ENCODE results near the gene LRRC4.

Gene LRRC4

DNA sequence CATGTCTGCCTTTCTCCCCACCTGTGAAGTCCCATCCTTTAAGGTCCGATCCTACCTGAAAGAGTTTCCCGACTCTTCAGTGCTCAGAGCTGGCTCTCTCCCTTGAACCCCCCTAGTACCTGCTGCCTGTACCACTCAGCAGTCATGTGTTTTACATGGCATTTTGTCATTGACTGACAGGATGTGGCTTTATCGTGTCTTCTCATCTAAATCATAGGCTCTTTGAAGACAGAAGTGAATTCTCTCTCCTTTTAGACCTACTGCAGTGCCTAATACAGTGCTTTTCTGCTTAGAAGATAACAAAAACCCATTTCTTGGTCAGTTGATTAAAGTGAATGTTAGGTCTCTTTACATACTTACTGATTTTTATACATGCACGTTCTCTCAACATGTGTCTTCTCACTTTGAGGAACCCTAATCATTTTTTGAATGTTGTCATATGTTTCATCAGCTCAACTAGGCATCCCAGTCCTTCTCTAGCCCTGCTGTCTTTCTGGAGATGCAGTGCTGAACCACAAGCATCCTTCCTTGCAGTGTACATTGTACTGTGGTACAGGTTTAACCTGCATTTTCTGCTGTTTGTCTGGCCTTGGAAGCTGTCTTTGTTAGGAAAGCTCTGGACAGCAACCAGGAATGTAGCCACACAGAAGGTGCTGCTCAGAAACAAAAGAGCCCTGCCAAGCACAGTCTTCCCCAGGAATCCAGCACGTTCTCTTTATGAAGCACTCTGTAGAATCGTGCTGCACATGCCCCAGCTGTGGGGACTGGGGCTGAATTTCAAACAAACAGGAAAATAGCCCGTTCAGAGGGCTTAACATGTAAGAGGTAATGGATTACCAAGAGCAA, 28.1 kb upstream of the LRRC4 start:
- no peak for DNase-seq

DNA sequence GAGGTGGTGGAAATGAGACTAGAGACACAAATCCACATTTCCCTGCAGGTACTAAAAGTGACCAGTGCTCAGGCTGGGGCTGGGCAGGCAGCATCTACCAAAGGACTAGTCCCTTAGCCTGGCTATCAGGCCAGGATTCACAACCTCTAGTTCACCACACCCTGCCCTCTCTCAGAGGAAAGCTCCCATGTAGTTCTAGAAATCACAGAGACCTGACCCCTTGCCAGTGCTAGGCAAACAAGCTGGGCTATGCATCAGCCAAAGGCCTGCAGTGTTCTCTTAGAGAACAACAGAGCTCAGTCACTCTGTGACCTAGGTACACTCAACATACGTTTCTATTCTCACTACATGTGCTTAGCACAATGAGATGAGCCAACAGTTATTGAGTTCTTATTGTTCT, 26.7 kb upstream of the LRRC4 start:
- DNase-seq = no peak

DNA sequence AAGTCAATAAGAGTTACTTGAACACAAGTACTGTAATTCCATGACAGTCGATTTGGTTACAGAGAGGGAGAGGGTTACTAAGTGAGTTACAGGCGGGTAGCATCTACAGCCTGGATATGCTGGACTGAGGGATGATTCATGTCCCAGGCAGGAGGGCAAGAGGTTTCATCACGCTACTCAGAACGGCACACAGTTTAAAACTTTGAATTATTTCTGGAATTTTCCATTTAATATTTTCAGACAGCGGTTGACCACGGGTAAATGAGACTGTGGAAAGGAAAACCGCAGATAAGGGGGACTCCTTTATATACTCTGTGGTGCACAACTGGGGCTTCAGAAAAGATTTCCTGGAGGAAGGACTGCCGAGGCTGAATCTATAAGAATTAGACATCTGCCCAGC, 25.7 kb upstream of the LRRC4 start:
- DNase-seq = no peak

DNA sequence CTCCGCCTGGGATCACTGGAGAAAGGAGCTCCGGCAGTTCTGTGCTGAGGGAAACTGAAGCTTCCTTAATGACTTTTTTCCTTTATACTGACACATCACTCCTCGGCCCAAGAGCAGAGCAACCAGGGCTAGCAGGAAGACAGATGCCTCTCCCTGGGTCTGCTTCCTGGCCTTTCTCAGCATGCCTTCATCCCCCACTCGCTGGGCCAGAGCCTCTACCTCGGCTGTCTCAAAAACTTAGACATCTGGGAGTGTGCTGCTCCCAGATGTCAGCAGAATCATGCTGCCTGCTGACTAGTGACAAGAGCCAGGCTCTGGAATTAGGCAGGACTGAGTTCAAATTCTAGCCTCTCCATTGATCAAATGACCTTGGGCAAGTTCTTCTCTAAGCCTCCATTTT, 24.4 kb upstream of the LRRC4 start:
- no peak for DNase-seq

DNA sequence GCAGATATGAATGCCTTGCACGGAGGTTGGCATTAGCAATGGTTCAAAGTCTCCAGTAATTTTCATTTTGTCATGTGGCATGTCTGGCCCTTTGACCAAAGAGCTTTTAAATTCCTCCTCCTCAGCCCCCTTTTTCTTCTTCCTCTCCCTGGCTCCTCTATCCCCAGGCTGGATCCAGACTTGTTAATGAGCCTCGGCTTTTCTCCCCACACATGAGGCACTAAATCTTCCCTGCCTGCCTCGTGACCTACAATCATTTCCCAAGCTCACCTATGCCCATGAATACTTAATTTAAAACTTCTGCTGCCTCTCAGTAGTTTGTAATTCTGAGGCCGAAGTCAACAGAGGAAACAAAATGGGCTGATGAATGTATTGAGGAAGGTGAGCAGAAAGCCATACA, 23.3 kb upstream of the LRRC4 start:
- DNase-seq = no peak

DNA sequence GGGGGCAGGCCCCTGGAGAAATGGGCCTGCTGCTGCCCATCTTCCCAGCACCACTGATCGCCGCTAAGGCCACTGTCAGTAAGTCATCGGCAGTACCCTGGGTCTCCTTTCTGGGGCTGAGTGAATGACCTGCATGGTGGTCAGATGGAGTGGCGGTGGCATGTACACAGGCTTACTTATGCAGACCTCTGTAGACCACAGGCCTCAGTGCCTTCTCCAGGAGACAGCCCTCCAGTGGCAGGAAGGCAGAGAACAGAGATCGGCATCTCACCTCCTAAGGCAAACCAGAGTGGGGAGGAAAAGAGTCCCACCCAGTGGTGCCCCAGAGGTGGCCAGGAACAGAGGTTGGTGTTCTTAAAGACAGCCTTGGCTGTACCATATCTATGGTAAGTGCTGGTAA, 22.8 kb upstream of the LRRC4 start:
- no peak for DNase-seq

GRCh38 chr7:128053023-128053422, 21.8 kb upstream of the LRRC4 start:
- DNase-seq = peak; percentile 95

- DNase-seq = no peak
Measured at GRCh38 chr7:128052404-128052803, 21.2 kb upstream of the LRRC4 start.

DNA sequence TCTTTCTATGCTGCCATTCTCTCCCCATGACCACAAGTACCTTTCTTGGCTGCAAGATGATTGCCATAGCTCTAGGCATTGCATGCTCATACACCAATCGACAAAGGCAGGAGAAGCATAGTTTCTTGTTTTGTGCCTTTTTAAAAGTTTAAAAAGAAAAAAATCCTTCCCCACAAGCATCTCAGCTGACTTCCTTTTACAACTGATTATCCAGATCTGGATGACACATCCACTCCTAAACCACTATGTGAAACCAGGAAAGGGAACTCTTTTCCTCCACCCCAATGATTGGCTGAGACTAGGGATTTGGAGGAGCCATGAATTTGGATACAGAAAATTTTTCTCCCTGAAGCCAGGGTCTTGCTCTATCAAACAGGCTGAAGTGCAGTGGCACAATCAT, 14.5 kb upstream of the LRRC4 start:
- no peak for DNase-seq

- DNase-seq = no peak
Measured at GRCh38 chr7:128045158-128045557, 13.9 kb upstream of the LRRC4 start.

DNA sequence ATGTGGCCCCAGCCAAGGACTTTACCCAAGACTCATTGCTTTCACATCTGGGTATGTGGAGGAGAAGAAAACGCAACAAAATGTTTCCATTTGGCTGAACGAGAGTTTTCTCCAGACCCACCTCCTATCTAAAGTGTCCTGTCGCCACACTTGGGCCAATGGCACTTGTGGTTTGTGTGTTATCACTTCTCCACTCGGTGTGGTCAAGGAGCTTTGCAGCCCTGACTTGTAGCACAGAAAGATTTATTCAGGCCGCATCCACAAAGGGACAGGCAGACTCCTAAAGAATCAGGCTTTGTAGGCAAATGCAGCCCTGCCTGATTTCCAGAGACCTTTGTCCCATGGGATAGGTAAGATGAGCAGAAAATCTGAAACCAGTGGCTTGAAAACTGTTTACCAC, 12.8 kb upstream of the LRRC4 start:
- DNase-seq = peak; percentile 75

GRCh38 chr7:128042012-128042411, 10.8 kb upstream of the LRRC4 start:
- DNase-seq = no peak

GRCh38 chr7:128041203-128041602, 10.0 kb upstream of the LRRC4 start:
- DNase-seq = peak; percentile 74

GRCh38 chr7:128040205-128040604, 9.0 kb upstream of the LRRC4 start:
- no peak for DNase-seq

- no peak for DNase-seq
Measured at GRCh38 chr7:128039544-128039953, 8.3 kb upstream of the LRRC4 start.

DNA sequence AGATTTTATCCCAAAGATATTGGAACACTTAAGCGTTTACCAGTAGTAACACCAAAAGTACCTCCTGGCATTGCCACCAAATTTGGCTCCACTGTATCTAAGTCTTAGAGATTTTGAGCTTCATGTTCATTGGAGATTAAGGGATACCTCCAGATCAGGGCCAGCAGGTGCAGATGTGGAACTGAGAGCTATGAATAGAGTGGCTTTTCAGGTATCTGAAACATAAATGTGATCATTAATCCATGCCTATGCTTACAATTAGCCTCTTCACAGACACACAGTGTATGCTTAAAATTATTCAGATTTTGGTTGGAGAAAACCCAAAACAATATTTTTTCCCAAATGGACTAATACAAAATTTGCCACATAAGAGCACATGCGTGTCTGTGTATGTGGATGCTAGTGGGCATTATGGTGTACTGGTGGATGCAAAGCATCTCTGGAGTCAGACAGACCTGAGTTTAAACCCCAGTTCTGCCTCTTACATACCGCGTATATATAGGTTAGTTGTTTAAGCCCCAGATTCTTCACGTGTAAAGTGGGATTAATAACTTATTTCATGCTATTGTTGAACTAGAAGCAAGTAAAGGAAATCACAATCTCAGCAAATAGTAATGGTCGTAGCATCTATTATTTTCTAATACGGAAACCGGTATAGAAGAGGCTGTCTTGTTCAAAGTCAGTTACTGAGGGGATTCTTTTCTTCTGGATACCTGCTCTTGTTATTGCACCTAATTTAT, 6.8 kb upstream of the LRRC4 start:
- DNase-seq = no peak

- DNase-seq = no peak
Measured at GRCh38 chr7:128037081-128037480, 5.8 kb upstream of the LRRC4 start.

DNA sequence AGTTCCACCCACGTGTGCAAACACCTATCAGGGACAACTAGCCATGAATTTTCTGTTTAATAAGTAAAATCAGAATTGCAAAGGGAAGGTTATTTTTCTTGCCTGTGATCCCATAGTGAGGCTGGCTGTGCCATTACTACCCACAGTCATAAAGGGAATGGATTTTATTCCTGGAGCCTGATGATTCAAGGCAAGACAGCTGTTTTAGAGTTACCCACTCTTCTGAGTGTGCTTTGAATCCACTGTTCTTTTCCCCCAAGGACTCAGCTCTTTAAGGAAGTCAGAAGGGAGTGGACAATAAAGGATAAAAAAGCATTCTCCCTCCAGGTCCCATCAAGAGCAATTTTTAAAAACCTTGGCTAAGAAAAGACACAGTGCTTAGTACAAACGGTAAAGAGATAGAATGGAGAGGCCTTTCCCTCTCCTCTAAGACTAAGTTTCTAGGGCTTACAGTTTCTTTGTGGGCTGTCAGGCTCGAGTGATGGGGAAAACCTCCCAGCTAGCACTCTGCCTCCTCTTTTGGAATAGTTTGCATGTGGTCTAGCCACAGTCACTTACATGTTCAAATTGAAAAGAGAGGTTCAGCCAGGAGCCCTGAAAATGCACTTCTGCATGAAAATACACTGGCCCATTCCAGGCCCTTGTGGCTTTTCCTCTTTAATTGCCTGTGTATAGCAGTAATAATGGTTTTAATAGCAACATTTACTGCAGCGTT, 5.1 kb upstream of the LRRC4 start:
- peak; percentile 33 for DNase-seq

GRCh38 chr7:128035712-128036111, 4.5 kb upstream of the LRRC4 start:
- peak; percentile 11 for DNase-seq

DNA sequence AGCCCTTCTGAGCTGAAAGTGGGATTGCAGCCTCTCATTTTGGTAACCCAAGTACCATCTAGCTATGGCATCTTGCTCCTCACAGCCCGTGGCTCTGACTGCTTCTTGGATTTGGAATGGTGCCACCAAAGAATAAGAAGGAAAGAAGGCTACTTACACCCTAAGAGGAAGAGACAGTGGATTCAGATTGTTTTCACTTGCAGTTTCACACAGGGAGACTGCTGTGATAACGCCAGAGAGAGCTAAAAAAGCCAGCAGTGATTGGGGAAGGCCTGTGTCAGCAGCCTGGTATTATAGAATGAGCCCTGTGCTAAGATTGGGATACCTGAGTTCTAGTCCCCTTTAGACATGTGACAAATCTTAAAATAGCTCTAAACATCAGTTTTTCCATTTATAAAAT, 3.6 kb upstream of the LRRC4 start:
- peak; percentile 8 for DNase-seq

DNA sequence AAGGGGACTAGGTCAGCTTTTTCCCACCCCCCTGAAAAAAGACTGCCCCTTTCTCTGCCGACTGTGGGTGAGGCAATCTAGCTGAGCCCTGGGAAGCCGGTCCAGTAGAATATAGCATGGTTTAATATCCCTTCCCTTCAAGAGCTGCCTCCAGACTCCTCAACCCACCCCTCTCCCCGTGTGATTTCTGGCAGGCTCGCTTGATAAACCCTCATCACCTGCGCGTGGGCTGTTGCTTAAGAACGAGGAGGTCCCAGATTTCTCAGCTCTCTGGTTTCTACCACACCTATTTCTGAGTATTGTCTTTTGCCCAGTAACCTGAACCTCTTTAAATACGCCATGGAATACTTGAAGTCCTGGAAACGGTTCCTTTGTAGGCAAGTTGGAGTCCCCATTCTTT, 2.0 kb upstream of the LRRC4 start:
- peak; percentile 31 for DNase-seq

DNA sequence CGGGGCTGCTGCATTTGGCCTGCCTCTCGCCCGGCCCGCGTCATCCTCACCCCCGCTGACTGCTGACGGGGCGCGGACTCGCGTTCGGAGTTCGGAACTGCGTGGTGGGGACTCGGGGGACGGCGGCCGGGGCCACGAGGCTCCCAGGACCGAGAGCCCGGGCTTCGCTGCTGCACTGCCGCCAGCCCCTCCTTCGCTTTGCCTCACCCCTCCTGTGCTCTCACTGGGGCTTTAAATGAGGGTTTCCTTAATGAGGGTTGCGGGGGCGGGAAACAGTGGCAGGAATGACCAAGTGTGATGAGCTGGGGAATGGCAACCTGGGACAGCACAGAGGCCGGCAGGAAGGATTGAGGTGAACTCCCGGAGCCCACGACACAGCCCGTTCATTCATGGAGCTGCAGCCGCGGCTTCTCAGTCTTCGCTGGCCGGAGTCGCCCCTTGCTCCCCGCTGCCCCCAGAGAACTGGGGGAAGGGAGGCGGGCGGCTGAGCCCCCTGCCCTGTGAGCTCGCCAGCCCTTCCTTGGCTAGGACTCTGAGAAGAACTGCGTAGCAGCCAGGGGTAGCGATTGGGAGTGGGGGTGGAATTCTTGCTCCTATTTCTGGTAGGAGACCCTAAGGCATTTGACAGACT, 1.5 kb upstream of the LRRC4 start:
- no peak for DNase-seq

DNA sequence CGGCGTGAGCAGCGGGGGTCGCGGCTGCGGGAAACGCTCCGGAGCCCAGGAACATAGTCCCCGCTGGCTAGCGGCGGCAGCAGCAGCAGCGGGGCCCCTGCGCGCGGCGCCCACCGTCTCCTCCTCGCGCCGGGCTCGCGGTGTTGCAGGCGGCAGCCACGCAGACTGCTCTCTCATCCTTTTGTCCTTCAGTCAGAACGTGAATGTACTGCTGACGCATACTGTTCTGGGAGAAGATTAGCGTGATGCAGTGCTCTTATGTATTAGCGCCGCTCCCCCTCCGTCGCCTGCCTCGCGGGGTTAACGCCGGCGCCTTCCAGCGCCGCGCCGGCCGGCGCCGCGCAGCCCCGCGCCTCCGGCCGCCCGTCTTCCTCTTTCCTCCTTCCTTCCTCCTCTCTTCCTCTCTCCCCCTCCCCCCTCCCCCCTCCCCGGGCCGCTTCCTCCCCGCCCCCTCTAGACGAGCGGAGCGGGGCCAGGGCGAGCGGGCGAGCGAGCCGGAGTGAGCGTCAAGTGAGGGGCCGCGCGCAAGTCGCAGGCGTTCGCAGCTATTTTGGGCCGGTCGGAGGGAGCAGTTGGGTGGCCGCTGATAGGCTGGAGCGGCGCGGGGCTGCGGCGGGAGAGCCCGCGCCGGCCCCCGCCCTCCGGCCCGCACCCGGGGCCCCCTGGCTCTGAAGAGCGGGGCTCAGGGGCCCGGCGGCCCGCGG, 816 bp upstream of the LRRC4 start:
- DNase-seq = peak; percentile 52

All from DMS79 (cell line).